ENCODE results near the gene MIGA1. TPM values are rescaled to one million over a fixed set of nuclear protein-coding genes. Genes with fewer than 3 reads are reported as not detected.

Gene MIGA1, protein sequence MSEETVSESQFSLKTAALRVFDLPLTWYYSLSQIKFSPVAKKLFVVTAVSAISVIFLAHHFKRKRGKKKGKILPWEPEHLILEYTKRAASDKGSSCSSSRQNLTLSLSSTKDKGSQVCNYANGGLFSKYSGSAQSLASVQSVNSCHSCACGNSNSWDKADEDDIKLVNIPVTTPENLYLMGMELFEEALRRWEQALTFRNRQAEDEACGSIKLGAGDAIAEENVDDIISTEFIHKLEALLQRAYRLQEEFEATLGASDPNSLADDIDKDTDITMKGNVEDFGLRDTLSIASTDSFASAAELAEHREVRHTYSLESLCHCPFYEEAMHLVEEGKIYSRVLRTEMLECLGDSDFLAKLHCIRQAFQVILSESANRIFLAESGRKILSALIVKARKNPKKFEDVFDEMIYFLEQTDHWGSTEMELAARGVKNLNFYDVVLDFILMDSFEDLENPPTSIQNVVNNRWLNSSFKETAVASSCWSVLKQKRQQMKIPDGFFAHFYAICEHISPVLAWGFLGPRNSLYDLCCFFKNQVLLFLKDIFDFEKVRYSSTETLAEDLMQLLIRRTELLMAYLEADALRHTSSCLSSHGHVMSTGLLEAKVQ
- total RNA-seq, result 16.5 TPM
- long read RNA-seq, full-length matches to known transcripts, result 8 of 17 reads
- long read RNA-seq, partial matches to known transcripts, result 2 of 17 reads
- long read RNA-seq, other reads (novel, unspliced or antisense), result 7 of 17 reads

DNA sequence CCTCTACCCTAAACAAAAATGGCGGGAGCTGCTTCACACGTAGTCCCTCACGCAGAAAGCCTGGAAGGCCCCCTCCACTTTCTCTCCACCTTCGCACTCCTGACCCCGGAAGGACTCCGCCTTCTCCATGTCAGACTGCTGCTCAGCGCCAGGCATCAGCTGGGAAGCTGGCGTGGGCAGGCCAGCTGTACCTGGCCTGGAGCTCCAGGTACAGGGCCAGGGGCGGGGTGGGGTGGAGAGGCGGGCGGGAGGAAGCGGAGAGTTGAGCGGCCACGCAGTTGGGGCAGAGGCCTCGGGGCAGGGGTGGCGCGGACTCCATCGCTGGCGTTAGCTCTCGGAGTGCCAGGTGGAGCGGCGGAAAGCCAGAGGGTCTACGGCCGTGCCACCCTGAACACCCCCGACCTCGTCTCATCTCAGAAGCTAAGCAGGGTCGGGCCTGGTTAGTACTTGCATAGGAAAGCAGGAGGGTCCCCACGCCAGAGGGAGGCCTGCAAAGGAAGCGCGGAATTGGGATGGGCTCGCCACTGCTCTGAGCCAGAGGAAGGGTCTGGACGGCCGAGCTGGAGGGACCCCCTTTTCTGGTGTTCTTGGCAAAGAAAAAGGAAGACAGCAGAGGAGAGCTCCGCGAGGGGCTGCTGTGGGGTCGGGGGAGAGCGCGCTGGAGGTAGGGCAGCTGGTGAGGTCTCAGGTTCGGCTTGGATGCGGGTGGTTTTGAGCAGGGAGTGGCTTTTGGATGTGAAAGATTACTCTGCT, at the start of gene MIGA1:
MIGA1 (plus strand) TSS at position 121 of the 753 bp plus-strand sequence. CDS start 3,604 bp downstream, outside the sequence.
- Histone ChIP-seq H3K9me3 (no peaks in the 10 kb centered on the region), H3K27ac (peak within 1 kb of the TSS; percentile 80), H3K36me3 (peaks cover 12% of the 10 kb centered on the region), H3K27me3 (ENCODE audit: low read depth) (no peaks in the 10 kb centered on the region), H3K4me3 (peak within 1 kb of the TSS; percentile 95), H3K4me1 (peaks cover 24% of the 10 kb centered on the region)
- intact Hi-C loops (cut with DNase I), result no loop called here
- TF ChIP-seq, protein P1, sequence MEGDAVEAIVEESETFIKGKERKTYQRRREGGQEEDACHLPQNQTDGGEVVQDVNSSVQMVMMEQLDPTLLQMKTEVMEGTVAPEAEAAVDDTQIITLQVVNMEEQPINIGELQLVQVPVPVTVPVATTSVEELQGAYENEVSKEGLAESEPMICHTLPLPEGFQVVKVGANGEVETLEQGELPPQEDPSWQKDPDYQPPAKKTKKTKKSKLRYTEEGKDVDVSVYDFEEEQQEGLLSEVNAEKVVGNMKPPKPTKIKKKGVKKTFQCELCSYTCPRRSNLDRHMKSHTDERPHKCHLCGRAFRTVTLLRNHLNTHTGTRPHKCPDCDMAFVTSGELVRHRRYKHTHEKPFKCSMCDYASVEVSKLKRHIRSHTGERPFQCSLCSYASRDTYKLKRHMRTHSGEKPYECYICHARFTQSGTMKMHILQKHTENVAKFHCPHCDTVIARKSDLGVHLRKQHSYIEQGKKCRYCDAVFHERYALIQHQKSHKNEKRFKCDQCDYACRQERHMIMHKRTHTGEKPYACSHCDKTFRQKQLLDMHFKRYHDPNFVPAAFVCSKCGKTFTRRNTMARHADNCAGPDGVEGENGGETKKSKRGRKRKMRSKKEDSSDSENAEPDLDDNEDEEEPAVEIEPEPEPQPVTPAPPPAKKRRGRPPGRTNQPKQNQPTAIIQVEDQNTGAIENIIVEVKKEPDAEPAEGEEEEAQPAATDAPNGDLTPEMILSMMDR (IDR thresholded peaks at IDR 0.05), result no peak
- ATAC-seq (peak; percentile 100), DNase-seq (peak; percentile 90)

DNA sequence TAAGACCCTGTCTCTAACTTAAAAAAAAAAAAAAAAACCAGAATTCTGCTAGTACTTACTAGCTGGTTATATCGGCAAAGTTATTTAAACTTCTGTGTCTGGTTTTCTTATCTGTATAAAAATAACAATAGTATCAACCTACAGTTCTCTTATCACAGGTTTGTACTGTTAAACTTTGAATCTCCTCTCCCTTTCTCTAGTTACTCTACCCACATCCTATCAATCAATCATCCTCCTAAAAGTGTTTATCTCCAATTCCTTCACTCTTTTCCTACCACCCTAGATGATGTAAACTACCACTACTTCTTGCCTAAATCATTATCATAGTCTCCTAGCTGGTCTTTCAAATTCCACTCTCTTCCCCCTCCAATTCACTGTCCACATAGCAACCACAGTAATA, 47.4 kb upstream of the MIGA1 start:
- H3K4me3 ChIP-seq, result no peak overlapping the region
- no peaks in the 10 kb centered on the region for H3K9me3 ChIP-seq
- peaks cover 90% of the 10 kb centered on the region for H3K36me3 ChIP-seq
- intact Hi-C loops (cut with DNase I), result no loop called here
- H3K27me3 ChIP-seq (ENCODE audit: low read depth), result no peaks in the 10 kb centered on the region
- no peak overlapping the region for H3K27ac ChIP-seq
- DNase-seq (no peak), ATAC-seq (no peak)
- H3K4me1 ChIP-seq, result no peaks in the 10 kb centered on the region
- TF ChIP-seq, protein P1 (IDR thresholded peaks at IDR 0.05), result no peak

DNA sequence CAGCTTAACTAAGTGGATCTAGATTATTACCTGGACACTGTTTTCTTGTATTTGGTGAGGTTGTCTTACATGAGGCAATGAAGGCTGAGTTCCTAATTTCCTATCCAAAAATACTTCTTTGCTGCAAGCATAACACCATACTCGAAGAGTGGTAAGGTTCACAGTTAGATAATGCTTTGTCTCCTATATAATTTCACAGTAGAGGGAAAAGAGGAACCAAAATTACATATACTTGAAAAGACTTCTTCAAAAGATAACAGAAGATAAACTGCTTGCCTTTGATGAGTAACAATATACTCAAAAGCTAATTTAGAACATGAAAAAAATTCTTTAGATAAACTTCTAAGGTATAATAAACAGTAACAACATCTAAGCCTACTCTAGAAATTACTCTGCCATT, 40.2 kb upstream of the MIGA1 start:
- Histone ChIP-seq H3K4me3 (no peak overlapping the region), H3K27me3 (ENCODE audit: low read depth) (no peaks in the 10 kb centered on the region), H3K9me3 (no peaks in the 10 kb centered on the region), H3K4me1 (no peaks in the 10 kb centered on the region), H3K27ac (no peak overlapping the region), H3K36me3 (peaks cover 61% of the 10 kb centered on the region)
- TF ChIP-seq, protein P1 (IDR thresholded peaks at IDR 0.05), result no peak
- ATAC-seq, result no peak
- intact Hi-C loops (cut with DNase I), result no loop called here
- DNase-seq, result no peak

DNA sequence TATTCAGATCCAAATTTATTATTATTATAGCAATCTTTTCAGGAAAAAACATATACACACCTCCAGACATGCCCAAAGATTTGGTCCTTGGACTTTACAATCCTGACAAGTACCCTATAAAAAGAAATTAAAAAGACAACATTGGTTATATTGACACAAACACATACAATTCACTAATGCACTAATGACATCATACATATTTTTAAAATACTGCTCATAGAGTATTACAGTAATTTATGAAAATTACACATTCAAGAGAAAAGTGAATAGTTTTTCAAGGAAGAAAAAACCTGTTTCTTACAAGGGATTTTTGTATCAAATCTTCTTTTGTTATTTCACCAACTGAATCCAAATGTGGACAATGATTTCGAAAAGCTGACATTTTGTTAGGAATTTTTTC, 38.1 kb upstream of the MIGA1 start:
- intact Hi-C loops (cut with DNase I), result no loop called here
- Histone ChIP-seq H3K27ac (no peak overlapping the region), H3K4me3 (no peak overlapping the region), H3K9me3 (no peaks in the 10 kb centered on the region), H3K4me1 (no peaks in the 10 kb centered on the region), H3K27me3 (ENCODE audit: low read depth) (no peaks in the 10 kb centered on the region), H3K36me3 (peaks cover 41% of the 10 kb centered on the region)
- DNase-seq, result no peak
- TF ChIP-seq, protein P1 (IDR thresholded peaks at IDR 0.05), result no peak
- no peak for ATAC-seq

DNA sequence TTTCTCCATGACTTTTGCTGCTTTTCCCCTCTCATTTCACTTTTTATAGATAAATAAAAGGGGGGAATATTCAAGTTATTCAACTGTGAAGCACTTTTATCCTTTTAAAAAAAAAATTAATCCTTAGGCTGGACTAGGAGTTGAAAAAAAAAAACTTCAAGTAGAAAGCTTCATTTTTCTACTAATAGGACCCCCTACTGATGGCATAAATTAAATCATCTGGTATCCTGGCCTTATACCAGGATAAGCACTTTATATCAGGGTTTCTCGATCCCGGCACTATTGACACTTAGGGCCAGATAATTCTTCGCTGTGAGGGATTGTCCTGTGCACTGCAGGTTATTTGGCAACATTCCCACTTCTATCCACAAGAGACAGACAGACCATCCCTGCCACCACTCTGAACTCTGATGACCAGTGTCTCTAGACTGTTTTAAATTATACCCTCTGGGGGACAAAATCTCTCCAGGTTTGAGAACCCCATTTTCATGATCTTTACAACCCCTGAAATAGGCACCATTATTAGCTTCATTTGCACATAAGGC, 37.4 kb upstream of the MIGA1 start:
- intact Hi-C loops (cut with DNase I), result no loop called here

More for the DNA sequence above, 37.4 kb upstream of the MIGA1 start:
- TF ChIP-seq, protein P1 (IDR thresholded peaks at IDR 0.05), result no peak
- Histone ChIP-seq H3K36me3 (peaks cover 34% of the 10 kb centered on the region), H3K4me1 (no peaks in the 10 kb centered on the region), H3K4me3 (no peak overlapping the region), H3K27ac (no peak overlapping the region), H3K9me3 (no peaks in the 10 kb centered on the region), H3K27me3 (ENCODE audit: low read depth) (no peaks in the 10 kb centered on the region)
- ATAC-seq, result no peak
- no peak for DNase-seq

All from lower lobe of right lung (tissue), 2 donors.